ENCODE results near the gene ADARB1.
"Not testable (repeated sequence)": the region's sequence is repeated elsewhere in the genome, so short reads cannot be mapped to it uniquely, and the experiment has no call there.

ADARB1 gene

DNA sequence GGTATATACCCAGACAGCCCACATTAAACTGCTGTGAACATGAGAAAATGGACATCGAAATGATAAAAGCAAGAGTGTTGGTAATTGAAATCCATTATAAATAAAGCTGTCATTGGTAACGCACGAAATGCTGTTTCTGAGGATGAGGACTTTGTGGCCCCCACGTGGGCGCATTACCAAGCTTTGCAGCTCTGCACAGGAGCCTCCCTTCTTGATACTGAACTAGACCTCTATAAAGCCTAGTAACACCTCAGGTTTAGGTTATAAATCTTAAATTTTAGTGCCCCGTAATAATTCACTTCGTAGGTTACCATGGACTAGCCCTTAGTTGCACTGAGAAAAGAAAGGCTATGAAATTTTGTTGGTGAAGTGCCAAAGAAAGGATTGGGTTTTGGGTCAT lies 45.4 kb downstream of the ADARB1 start:
- no peak for DNase-seq

DNA sequence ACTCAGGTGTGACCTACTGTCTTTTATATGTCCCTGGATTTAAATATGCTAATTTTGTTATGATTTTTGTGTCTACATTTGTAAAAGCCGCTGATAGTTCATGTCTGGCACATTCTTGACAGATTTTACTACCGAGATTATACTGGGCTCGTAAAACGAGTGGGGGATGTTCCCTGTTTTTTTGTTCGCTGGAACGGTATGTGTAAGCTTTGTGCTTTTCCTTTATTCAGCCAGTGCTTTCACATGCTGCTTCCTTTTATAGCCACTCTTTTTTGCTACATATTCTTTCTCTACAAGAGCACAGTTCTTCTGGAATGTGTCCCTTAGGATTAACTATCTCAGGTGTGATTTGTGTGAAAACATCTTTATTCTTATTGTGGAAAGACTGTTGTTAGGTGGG lies 46.6 kb downstream of the ADARB1 start:
- DNase-seq = no peak

DNA sequence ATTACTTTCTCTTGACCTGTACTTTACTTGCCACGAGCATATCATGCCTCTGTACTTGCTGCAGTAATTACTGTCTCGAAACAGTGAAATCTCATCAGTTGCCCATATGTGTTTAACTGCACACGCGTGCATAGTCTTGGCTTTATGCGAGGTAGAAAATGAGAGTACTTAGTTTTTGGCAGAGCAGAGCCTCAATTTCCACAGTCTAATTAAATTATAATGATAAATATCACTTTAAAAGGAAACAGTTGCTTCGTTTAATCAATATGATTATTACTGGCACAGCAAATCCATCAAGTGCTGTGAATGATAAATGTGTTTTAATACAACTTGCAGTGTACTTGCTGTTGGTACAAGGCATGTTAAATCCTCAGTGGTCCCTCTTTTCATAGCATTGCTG lies 47.6 kb downstream of the ADARB1 start:
- DNase-seq = no peak

DNA sequence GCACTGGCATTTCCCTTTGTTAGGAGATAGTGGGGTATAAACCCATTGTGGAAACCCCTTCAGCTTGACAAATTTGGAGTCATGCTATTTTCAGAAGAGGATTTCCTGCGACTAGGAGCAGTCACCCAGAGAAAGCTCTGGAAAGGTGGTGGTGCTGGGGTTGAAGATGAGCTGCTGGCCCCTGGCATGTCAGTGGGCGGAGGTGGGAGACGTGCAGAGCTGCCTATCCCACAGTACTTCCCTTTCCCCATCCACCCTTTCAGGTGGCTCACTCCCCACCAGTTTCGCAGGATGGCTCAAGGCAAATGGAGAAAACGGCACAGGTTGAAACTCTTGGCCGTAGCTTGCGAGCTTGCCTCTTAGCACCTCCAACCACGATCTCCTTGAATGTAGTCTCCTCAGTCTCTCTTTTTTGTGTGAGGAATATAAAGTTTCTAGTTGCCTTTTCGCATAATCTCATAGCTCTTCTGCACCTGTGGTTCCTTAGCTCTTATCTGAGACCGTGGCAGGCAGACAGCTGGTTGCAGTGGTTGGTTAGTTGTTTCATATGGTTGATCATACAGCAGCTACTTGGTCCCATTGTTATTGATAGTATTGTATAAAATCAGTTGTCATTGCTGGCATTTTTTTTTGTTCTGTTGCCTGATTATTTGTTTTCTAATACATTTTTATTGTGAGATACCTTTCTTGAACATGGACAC lies 48.2 kb downstream of the ADARB1 start:
- no peak for DNase-seq

DNA sequence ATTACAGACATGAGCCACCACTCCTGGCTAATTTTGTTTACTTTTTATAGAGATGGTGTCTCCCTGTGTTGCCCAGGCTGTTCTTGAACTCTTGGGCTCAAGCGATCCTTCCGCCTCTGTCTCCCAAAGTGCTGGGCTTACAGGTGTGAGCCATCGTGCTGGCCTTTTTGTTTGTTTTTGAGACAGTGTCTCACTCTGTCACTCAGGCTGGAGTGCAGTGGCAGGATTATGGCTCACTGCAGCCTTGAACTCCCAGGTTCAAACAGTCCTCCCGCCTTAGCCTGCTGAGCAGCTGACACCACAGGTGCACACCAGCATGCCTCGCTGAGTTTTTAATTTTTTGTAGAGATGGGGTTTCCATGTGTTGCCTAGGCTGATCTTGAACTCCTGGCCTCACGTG lies 49.1 kb downstream of the ADARB1 start:
- no peak for DNase-seq

DNA sequence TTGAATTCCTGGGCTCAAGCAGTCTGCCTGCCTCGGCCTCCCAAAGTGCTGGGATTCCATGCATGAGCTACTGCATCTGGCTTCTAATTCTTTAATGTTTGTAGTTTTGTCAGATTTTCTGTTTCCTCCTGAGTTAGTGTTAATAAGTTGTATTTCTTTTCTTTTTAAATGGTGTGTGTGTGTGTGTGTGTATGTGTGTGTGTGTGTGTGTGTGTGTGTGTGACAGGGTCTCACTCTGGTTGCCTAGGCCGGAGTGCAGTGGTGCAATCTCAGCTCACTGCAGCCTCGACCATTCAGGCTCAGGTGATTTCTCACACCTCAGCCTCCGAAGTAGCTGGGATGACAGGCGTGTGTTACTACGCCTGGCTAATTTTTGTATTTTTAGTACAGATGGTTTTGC lies 50.2 kb downstream of the ADARB1 start:
- no peak for DNase-seq

DNA sequence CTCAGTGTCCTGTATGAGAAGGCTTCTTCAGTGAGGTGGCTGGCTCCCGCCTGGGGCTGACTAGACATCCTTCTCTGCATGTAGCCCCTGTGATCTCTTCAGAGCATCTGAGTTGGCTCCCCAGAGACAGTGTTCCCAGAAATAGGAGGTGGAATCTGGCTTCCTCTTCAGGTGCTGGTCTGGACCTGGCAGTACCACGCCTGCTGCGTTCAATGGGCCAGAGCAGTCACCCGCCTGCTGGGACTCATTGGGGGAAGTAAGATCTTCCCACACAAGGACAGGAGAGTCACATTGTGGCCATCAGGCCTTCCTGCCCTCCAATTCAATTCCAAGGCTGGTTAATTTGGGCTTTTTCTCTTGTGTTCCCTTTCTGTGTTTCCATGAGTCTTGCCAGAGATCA lies 51.0 kb downstream of the ADARB1 start:
- DNase-seq = no peak

DNA sequence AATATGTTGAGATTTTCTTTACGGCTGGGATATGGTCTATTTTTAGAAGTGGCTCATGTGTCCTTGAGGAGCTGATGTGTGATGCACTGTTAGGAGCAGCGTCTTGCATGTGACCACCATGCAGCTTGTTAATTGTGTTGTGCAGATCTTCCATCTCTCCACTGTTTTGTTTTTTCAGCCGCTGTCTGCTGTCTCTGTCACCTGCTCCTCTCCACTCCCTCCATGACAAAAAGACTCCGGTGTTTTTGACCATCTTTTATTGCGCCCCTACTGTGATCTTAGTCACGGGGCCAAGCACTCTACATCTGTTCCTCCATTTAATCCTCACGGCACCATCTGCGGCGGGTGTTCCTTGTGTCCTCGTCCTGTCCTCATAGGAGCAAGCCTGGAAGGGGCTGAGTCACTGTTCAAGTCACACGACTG lies 51.8 kb downstream of the ADARB1 start:
- DNase-seq = no peak

DNA sequence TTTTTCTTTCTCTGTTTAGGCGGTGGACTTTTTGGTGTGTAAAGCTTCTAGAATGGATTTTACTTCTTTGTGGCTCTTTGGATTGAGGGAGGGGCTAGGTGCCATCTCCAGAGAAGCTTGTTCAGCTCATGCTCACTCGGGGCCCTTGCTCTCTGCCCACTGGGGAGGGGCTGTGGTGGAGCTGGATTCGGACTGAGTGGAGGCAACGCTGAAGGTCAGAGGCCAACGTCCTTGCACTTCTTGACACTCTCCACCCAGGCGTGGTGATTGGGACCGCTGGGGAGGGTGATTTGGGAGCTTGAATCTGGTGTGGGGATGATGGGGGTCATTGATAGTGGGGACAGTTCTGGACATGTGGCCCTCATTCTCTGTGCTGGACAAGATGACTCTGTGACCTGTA lies 52.6 kb downstream of the ADARB1 start:
- DNase-seq = no peak

DNA sequence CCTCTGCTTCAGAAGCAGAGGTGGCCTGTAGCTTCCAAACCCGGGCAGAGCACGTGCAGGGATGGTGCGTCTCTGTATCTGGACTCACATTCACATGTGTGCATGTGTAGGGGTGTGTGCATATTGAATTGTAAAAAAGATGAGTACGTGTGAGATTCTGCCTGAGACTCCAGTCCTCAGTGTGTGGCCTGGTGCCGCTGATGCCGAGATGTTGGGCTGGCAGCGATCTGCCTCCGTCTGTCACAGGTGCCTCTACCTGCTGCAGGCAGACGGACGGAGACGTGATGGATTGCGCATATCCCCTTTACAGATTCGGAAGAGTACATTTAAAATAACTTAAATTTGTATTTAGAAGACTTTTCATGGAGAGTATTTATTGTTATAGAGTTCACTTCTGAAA lies 53.6 kb downstream of the ADARB1 start:
- DNase-seq = no peak

DNA sequence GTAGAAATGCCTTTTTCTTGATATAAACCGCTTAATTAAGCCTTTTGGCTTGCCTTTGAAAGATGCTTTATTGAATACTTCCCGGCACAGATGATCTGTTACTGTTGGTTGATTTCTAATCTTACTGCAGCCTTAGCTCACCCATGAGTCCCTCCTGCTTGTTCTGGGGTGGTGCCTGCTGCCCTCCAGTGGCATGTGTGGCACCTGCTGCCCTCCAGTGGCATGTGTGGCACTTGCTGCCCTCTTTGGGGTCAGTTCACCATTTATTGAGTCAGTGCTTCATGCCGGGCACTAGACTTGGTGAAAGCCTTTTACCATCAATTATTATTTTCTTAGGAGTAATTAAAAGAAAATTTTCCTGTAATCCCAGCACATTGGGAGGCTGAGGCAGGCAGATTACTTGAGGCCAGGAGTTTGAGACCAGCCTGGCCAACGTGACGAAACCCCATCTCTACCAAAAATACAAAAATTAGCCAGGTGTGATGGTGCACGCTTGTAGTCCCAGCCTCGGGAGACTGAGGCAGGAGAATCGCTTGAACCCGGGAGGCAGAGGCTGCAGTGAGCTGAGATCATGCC lies 54.3 kb downstream of the ADARB1 start:
- DNase-seq = peak in 1 of 2 experiments; percentile 3

DNA sequence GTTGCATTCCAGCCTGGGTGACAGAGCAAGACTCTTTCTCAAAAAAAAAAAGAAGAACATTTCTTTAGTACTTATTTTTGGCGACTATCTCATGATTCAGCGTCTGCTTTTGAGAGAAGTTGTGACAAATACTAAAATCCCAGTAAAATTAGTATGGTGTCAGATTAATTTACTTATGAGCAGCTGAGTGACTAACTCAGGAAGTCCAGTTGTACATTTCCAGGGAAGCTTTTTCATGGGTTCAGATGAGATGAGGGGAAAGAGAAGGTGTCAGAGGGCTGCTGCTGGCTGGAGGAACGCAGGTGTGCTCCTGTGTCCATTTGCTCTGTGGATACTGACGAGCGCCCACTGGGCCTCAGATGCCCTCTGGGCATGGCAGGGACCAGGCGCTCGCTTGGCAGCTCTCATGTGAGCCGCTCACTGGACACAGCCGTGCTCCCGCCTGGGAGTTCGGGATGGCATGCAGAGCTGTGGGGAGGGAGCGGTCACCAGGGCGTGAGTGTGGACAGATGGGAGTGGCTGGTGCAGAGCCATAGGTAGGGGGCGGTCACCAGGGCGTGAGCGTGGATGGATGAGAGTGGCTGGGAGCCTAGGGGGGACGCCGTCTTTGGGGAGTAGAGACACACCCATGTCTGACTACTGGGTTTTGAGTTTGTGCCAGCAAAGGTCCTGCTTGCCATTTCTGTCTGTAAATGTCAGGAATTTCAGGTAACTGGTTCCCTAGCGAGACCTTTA lies 55.0 kb downstream of the ADARB1 start:
- DNase-seq = no peak

DNA sequence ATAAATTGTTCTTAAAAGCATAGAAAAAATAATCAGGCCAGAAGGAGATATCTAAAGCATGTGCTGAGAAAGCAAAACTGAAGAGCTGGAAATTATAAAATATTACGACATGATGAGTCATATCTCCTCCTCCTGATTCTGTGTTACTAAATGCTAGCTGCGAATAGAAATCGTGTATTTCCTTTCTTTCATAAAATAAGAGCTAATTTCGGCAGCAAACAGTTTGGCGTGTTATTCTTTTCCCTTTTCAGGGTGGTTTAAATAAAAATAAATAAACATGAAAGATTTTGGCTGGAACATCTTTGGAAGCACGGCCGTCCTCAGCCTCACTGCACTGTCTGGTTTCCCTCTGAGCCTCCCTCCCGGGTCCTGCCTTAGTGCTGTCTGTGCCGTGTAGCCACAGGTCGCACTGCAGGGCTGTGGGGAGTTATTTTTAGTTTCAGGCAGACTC lies 56.0 kb downstream of the ADARB1 start:
- no peak for DNase-seq

DNA sequence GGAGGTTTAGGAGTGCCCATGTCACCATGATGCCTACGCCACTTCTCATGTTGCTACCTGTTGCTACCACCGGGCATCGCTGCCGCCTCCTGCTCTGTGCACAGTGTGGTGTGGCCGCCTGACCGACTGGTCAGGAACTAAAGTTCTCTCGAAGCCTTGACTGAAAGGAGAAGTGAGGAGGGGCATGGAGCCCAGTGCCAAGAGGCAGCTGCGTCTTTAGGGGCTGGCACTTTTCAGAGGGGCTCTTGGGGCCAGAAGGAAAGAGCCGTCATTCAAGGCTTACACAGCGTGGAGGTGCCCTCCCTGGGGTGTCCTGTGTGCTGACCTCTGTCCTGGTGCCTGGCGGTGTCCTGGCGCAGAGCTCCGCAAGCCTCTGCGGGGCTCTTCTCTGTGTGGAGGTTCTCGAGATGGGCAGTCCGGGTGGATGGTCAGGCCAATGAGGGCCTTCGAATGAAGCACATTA lies 57.2 kb downstream of the ADARB1 start:
- DNase-seq = no peak

DNA sequence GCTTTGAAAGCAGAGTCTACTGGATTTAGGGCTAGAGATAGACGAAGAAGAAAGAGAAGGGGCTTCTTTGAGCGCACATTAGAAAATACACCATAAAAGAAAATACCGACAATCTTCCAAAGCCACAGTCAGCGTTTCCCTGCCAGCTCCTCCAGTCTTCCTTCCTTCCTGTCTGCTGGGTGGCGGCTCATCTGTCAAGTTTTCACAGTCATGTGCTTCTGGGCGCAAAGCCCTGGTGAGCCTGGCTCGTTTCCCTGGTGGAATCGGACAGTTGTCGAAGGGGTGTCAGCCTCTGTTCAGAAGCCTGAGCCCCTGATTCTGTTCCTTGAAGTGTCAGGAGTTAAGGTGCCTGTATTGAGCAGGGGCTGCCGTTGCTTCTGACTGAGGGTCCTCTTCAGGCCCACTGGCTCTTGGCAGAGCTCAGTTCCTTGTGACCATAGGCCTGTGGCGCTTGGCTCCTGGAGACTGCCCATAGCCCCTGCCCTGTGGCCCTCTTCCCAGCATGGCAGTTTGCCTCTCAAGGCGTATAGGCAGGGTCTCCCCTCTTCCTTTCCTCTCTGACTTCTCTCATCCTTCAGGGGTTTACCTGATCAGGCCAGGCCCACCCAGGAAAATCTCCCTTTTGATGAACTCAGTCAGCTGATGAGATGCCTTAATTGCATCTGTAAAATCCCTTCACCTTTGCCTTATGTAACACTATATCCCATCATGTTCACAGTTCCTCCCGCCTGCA lies 58.6 kb downstream of the ADARB1 start:
- DNase-seq = no peak

DNA sequence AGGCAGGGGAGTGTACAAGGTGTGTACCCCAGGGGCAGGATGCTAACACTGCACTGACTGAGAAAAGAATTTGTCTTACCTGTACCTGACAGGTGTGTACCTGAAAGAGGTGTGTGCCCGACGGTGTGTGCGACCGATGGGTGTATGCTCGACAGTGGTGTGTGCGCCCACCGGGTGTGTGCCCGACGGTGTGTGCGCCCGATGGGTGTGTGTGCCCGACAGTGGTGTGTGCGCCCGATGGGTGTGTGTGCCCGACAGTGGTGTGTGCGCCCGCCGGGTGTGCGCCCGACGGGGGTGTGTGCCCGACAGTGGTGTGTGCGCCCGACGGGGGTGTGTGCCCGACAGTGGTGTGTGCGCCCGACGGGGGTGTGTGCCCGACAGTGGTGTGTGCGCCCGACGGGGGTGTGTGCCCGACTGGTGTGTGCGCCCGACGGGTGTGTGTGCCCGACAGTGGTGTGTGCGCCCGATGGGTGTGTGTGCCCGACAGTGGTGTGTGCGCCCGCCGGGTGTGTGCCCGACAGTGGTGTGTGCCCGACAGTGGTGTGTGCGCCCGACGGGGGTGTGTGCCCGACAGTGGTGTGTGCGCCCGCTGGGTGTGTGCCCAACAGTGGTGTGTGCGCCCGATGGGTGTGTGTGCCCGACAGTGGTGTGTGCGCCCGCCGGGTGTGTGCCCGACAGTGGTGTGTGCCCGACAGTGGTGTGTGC lies 59.3 kb downstream of the ADARB1 start:
- DNase-seq = not testable (repeated sequence)

DNA sequence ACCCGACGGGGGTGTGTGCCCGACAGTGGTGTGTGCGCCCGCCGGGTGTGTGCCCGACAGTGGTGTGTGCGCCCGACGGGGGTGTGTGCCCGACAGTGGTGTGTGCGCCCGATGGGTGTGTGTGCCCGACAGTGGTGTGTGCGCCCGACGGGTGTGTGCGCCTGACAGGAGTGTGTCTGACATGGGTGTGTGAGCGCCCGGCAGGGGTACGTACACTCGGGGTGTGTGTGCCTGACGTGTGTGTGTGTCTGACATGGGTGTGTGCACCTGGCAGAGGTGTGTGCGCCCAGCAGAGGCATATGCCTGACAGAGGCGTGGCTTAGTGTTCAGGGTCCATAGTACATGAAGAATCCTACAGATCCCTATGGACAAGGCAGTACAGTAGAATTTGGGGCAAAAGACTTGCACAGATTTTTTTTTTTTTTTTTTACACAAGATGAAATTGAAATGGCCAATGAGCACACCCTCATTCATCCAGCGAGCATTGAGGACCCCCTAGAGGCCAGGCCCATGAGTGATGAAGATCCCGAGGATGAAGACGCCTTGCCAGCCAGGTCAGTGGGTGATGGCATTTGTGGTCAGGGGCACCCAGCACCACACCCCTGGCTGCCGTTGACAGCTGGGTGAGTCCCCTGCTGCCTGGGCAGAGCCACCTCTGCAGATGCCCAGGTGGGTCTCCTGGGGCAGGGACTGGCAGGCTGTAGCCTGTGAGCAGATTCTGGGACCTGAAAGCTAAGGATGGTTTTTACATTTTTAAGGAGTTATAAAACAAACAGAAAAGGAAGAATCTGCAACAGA lies 60.1 kb downstream of the ADARB1 start:
- no peak for DNase-seq

DNA sequence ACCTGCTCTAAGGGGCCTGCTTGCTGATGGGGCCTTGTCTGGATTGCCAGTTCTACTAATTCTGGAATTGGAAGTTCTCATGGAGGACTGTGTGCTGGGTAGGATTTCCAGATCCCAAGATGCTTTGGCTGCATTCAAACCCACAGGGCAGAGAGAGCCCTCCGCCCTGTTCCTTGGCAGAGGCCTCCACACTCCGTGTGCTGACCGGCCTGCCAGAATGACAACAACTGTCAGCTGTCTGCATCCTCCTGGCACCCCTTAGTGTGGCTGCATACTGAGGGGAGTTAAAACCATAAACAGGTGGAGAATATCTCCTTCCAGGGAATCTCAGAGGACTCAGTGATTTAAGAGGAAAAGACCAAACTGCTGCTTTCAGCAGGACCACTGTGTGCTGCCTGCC lies 60.7 kb downstream of the ADARB1 start:
- no peak for DNase-seq

DNA sequence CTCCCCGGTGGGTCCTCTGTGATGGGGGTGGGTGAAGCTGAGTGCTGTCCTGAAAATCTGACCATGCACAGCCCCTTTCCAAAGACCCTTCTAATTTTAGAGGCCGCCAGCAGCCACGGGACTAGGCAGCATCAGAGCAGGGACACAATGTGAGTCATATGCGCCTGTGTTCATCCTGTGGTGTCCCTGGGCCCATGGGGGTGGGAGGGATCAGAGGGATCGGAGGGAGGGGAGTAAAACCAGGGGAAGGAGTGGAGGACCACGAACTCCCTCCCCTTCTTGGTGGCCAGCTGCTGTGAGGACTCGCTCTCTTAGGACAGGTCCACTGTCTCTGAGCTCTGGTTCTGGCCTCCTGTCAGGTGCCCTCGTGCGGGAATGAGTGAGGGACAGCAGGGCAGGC lies 61.5 kb downstream of the ADARB1 start:
- no peak for DNase-seq

DNA sequence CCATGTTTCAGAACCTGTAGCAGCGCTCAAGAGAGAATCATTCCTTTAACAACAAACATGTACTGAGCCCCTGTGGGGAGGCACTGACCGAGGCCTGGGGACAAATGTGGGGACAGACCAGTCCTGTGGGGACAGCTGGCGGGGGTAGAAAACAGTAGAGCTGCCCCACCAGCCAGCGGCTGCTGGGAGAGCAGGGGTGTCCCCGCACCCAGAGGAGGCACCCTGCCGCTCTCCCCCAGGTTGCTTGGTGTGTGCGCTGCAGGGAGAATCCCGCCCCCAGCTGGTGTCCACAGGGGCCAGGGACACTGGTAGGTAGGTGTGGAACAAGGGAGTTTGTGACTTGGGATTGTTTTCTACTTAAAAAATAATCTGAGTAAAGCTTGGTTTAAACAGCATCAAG lies 62.1 kb downstream of the ADARB1 start:
- DNase-seq = no peak

DNA sequence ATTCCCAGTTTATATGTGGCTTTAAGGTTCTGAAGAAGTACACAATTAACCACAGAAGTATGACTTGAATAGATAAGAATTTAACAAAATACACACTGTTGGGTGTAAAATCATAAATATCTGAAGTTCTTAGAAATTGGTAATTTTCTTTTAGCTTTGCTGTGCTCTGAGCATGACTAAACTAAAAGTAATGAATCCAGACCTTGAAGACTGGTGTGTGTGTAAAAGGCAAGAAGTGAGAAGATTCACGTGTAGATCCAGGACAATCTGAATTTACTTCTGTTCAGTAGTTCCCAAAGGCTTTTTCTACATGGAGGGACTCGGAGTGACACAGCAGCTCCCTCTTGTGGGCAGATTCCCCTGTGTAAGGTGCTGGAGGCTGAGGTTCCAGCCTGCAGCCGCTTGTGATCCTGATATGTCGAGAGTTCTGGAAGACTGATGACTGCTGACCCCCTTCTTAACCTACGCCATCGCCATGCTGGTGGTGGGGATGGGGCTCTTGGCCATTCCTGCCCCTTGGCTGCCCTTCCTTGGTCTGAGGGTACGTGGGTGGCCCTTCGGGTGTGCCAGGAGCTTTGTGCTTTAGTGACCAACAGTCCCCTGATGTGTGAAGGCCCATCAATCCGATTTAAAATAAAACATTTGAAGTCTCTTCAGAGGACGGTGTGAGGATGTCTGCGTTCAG lies 62.7 kb downstream of the ADARB1 start:
- DNase-seq = peak; percentile 48 to 63

DNA sequence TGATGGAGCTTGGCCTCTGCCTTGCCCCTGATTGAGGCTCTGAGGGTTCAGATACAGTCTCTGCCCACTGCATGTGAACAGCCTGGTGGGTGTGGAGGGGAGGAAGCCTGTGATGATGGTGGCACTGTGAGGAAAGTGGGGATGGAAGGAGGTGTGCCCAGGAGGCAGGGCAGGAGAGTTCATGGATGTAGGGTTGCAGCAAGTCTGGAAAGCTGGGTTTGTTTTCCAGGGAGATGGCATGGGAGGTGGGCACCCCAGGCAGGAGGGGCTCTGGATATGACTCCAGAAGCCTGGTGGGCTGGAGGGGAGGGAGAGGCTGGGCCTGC lies 63.2 kb downstream of the ADARB1 start:
- DNase-seq = no peak
